GM12872 (cell line): Measurements from ENCODE around the gene STAT4.

Experiments
- TF ChIP-seq, protein P1 (sequence below): IDR thresholded peaks from 3 replicates; pipeline ENCODE4 v1.5.1; 2011; ENCODE audit warnings: low read depth, mild to moderate bottlenecking, low read length, moderate library complexity; ENCODE audit not compliant: insufficient read depth

Gene STAT4

DNA sequence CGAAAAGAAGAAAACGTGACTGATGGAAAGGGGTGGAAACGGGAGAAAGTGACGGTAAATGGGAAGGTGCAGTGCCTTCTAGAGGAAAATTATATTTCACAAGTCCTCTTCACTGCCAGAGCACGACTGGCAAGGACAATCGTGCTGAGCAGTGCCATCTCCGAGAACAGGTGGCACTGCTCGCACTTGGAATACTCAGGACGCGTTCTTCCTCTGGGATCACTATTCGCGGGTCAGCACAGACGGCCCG lies 137.2 kb downstream of the STAT4 start:
- TF ChIP-seq, protein P1, sequence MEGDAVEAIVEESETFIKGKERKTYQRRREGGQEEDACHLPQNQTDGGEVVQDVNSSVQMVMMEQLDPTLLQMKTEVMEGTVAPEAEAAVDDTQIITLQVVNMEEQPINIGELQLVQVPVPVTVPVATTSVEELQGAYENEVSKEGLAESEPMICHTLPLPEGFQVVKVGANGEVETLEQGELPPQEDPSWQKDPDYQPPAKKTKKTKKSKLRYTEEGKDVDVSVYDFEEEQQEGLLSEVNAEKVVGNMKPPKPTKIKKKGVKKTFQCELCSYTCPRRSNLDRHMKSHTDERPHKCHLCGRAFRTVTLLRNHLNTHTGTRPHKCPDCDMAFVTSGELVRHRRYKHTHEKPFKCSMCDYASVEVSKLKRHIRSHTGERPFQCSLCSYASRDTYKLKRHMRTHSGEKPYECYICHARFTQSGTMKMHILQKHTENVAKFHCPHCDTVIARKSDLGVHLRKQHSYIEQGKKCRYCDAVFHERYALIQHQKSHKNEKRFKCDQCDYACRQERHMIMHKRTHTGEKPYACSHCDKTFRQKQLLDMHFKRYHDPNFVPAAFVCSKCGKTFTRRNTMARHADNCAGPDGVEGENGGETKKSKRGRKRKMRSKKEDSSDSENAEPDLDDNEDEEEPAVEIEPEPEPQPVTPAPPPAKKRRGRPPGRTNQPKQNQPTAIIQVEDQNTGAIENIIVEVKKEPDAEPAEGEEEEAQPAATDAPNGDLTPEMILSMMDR = no peak

DNA sequence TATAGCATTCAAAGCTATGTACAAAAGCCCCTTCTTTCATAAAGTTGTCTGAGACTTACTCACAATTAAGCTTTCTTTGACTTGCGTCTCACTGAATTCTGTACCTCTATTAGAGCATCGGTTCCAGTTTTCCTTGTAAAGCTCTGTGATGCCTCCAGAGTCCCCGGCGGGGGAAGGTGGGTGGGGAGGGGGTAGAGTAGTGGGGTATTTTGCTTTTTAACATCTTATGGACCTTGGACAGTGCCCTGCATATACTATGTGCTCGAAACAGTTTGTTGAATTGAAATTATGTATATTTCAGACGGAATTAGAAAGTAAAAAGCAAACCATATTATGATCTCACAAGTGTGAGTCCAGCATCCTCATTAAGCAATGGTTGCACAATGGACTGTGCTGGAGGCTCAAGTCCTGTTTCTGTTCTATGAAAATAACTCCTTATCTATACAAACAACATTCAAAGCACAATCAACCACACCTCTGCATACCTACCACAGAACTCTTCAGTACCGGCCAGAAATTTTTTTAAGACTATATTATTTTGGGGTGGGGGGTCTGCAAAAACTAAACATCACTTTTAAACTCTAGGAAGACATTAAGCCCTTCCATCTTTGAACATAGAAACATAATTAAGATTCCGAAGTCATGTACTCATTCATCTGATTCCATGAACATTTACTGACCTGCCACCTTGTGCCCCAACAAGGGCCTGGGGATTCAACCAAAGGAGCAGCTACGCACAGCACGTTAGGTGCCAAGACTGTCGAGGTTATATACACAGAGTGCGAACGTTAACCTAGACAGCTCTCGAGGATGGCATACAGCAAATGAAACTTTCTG lies 137.7 kb downstream of the STAT4 start:
- TF ChIP-seq, protein P1 = no peak

DNA sequence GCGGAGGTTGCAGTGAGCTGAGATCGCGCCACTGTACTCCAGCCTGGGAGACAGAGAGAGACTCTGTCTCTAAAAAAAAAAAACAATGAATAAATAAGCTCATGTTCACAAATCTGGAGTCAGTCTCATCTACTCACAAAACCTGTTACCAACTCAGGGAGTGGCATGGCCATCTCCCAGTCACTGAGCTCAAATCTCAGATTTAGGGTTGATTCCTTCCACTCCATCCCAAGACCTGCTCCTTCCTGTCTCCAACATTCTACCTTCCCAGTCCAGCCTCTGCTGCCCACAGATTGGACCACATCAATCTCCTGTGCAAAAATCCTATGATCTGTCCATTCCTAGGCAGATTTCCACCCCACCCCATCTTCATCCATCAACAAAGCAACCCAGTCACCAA lies 138.4 kb downstream of the STAT4 start:
- TF ChIP-seq, protein P1 = no peak

DNA sequence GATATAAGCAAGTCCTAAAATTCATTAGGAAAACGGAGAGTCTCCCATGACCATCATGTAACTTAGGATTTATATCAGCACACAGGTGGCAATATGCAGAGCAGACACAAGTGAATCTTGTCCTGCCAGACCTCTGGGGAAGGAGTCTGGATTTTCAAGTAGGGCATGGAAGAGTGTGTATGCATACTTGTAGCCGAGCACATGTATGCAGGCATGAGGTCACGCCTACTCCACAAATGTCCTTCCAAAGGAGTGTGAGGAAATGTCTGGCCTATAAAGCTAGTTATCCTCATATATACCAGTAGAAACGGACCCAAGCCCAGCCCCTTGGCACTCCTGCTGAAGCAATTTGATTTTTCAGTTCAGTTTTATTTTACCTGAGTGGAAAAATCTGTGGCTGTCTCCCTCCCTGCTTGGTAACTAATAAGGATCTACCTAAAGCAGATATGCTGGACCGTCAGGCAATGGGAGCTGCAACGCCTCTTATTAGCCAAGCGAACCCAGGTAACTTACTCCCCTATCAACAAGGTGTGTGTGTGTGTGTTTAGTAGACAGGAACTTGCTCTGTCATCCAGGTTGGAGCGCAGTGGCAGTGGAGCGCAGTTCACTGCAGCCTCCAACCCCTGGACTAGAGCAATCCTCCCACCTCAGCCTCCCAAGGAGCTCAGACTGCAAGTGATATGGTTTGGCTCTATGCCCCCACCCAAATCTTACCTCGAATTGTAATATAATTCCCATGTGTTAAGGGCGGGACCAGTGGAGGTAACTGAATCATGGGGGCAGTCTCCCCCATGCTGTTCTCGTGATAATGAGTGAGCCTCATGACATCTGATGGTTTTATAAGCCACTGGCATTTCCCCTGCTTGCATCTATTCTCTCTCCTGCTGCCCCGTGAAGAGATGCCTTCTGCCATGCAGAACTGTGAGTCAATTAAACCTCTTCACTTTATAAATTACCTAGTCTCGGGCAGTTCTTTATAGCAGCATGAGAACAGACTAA lies 139.6 kb downstream of the STAT4 start:
- TF ChIP-seq, protein P1 = no peak

DNA sequence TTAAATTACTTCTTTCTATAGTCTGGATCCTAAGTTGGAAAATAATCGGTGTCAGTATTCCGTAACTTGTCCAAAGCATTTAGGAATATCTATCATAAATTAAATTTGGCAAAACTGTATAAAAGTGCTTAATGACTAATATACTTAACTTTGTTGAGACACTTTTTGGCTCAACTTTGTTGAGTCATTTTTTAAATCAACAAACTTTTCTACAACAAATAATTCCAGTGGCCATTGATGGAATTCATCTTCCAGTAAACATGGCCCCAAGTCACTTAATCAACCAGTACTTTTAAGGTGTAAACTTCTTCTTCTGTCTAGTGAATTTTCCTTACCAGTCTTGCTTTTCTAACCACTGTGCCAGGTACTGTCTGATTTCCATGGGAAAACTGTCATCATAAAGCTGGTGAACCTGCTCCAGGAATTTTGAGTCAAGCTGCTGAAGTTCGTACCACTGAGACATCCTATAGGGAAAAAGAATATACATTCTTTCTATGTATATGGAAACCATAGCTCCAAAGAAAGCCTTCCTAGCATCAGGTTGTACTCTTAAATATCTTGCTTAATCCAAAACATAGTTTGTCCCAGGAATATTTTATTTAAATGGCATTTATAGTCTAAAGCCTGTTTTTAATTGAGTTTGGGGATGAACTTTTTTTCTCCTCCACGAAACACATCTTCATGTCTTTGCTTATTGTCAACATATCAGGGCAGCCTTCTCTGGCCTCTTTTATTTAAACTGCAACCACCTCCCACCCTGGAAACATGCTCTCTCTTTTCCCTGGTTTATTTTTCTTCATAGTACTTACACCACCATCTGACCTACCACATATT lies 141.0 kb downstream of the STAT4 start:
- TF ChIP-seq, protein P1 = no peak

DNA sequence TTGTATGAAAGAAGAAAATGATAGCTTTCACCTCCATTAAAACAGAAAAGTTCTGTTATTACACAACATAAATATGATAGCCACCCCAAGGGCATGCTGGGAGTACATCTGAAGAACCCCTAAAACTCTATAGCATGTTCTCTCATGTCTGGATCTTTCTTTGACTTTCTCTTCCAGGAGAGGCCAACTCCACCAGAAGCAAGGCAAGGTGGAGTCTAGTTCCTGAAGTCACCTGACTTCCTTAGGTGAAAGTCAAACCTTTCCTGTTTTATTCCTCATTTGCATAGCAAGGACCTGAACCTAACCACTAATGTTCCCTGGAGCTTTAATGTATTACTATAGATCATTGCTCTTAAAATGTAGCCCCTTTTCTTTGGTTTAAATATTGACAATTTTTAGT lies 142.5 kb downstream of the STAT4 start:
- TF ChIP-seq, protein P1 = no peak
